Right atrium auricular region (tissue), 2 donors: Measurements from ENCODE around the gene USP9X. TPM values are rescaled to one million over a fixed set of nuclear protein-coding genes. Genes with fewer than 3 reads are reported as not detected.

Experiments
- DNase-seq: peaks from one replicate; pipeline ENCODE4 v3.0.0-alpha.2; 2019; ENCODE audit warnings: low spot score
- H3K27ac ChIP-seq, 2 donors: fragments of 200-600 bp; sonication (generic); 1 replicate in 1 of 2; 2 replicates in 1 of 2; pipeline ENCODE4 v1.5.1; 2016 to 2019
- H3K27me3 ChIP-seq, 2 donors: fragments of 200-600 bp; sonication (generic); one replicate each; pipeline versions ENCODE4 v1.5.1 to v1.6.0; 2017 to 2019
- H3K36me3 ChIP-seq: fragments of 200-600 bp; sonication (generic); one replicate; pipeline ENCODE4 v1.5.1; 2016
- H3K4me1 ChIP-seq, 2 donors: fragments of 200-600 bp; sonication (generic); one replicate each; pipeline versions ENCODE4 v1.5.1 to v1.6.0; 2017 to 2019
- H3K4me3 ChIP-seq, 2 donors: fragments of 200-600 bp; sonication (generic); 1 replicate in 1 of 2; 2 replicates in 1 of 2; pipeline ENCODE4 v1.5.1; 2017 to 2019; ENCODE audit warnings: mild to moderate bottlenecking in 1 of 2, moderate library complexity in 1 of 2
- H3K9me3 ChIP-seq, 2 donors: fragments of 200-600 bp; sonication (generic); one replicate each; pipeline ENCODE4 v1.5.1; 2019
- CTCF ChIP-seq, 2 donors: fragments of 200-600 bp; sonication (generic); IDR thresholded peaks; one replicate each; pipeline ENCODE4 v1.5.1; 2019; ENCODE audit warnings: antibody characterized with exemption in 2 of 2
- total RNA-seq, 2 donors: library from RNA; depleted of rRNA; stranded (reverse); fragments of >200 nt; gene quantifications; one replicate each; pipeline ENCODE4 v1.1.0, GENCODE V29; 2016

Gene USP9X, protein sequence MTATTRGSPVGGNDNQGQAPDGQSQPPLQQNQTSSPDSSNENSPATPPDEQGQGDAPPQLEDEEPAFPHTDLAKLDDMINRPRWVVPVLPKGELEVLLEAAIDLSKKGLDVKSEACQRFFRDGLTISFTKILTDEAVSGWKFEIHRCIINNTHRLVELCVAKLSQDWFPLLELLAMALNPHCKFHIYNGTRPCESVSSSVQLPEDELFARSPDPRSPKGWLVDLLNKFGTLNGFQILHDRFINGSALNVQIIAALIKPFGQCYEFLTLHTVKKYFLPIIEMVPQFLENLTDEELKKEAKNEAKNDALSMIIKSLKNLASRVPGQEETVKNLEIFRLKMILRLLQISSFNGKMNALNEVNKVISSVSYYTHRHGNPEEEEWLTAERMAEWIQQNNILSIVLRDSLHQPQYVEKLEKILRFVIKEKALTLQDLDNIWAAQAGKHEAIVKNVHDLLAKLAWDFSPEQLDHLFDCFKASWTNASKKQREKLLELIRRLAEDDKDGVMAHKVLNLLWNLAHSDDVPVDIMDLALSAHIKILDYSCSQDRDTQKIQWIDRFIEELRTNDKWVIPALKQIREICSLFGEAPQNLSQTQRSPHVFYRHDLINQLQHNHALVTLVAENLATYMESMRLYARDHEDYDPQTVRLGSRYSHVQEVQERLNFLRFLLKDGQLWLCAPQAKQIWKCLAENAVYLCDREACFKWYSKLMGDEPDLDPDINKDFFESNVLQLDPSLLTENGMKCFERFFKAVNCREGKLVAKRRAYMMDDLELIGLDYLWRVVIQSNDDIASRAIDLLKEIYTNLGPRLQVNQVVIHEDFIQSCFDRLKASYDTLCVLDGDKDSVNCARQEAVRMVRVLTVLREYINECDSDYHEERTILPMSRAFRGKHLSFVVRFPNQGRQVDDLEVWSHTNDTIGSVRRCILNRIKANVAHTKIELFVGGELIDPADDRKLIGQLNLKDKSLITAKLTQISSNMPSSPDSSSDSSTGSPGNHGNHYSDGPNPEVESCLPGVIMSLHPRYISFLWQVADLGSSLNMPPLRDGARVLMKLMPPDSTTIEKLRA (N-terminal part only)
- total RNA-seq = 10 to 100 TPM; 57.2 to 65.1 TPM

DNA sequence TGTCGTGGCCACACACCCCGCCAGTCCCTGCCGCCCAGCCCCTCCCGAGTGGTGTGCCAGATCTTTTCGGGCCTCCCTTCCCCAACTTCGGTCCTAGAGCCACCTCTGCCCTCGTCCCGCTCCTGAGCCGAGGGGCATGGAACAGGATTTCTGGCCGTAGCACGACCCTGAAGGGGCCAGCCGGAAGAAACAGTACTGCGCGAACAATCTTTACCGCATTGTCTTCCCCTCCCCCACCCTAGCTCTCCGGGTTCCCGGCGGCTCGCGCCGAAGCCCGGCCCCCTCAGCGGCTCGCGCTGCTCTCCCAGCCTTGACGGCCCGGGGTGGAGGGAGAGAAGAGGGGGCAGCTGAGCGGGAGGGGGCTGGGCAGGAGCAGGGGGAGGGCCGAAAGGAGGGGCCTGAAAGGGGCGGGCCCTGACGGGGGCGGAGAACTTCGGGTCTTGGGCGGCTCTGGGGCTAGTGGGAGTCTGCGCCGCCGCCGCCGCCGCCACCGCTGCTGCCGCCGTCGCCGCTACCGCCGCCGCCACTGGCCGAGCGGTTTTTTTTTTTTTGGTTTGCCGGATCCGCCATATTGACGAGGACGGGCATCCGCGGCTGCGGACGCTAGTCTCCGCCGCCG is at the start of gene USP9X:
Gene USP9X, plus strand, starts transcription at position 553 of the 619 bp plus-strand sequence. CDS start 38,184 bp downstream, outside the sequence.
- H3K27me3 ChIP-seq = no peaks in the 10 kb centered on the region

GRCh38 chrX:41035582-41035981 is 49.7 kb upstream of the USP9X start:
- DNase-seq = no peak
- no peak for TF ChIP-seq CTCF (IDR thresholded peaks at IDR 0.05)

More for the DNA sequence above, at the start of gene USP9X:
- Histone ChIP-seq H3K27ac (peak within 1 kb of the TSS; percentile 97 to 98), H3K4me1 (peaks cover 0 to 31% of the 10 kb centered on the region in 2 donors), H3K36me3 (no peaks in the 10 kb centered on the region), H3K9me3 (no peaks in the 10 kb centered on the region), H3K4me3 (peak within 1 kb of the TSS; percentile 76 to 96)
- DNase-seq = peak; percentile 86
- TF ChIP-seq CTCF (IDR thresholded peaks at IDR 0.05) = no peak

GRCh38 chrX:41036668-41037326 is 48.4 kb upstream of the USP9X start:
- Histone ChIP-seq H3K4me1 (no peaks in the 10 kb centered on the region), H3K4me3 (no peak overlapping the region), H3K27ac (no peak overlapping the region), H3K36me3 (no peaks in the 10 kb centered on the region), H3K9me3 (no peaks in the 10 kb centered on the region), H3K27me3 (no peaks in the 10 kb centered on the region)
- DNase-seq = no peak
- TF ChIP-seq CTCF (IDR thresholded peaks at IDR 0.05) = no peak

More at GRCh38 chrX:41035582-41035981, 49.7 kb upstream of the USP9X start:
- H3K4me3 ChIP-seq = no peak overlapping the region
- no peaks in the 10 kb centered on the region for H3K9me3 ChIP-seq
- H3K4me1 ChIP-seq = no peaks in the 10 kb centered on the region
- no peak overlapping the region for H3K27ac ChIP-seq
- H3K36me3 ChIP-seq = no peaks in the 10 kb centered on the region
- no peaks in the 10 kb centered on the region for H3K27me3 ChIP-seq

DNA sequence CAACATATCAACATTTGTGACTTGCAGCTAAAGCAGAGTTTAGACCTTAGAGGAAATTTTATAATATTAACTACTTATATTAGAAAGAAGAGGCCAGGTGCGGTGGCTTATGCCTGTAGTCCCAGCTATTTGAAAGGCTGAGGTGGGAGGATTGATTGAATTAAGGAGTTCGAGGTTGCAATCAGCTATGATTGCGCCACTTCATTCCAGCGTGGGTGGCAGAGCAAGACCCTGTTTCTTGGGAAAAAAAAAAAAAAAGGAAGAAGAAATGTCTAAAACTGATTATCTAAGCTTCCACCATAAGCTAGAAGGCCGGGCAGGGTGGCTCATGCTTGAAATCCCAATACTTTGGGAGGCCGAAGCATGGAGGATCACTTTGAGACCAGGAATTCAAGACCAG is 42.0 kb upstream of the USP9X start:
- no peak for DNase-seq
- H3K27ac ChIP-seq = no peak overlapping the region
- no peaks in the 10 kb centered on the region for H3K36me3 ChIP-seq
- no peaks in the 10 kb centered on the region for H3K9me3 ChIP-seq
- H3K27me3 ChIP-seq = no peaks in the 10 kb centered on the region
- no peak overlapping the region for H3K4me3 ChIP-seq
- H3K4me1 ChIP-seq = no peaks in the 10 kb centered on the region
- no peak for TF ChIP-seq CTCF (IDR thresholded peaks at IDR 0.05)
